ENCODE results near the gene CCDC112.

DNA sequence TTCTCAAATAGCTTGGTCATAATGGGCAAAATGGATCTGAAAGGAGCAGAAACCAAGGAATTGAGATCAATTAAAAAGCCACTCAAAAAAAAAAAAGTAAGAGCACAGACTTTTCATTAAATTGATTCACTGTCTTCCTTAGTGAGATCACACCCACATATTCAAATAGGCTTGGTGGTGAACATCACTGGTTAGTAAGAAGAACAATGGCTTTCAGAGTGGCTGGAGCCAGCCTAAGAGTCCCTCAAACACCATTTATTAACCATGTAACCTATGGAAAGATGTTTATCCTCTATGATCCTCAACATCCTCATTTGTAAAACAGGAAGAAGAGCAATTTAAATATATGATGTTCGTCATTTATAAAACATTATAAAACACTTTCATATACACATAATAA lies 12.4 kb downstream of the CCDC112 start:
- TF ChIP-seq, protein P1, sequence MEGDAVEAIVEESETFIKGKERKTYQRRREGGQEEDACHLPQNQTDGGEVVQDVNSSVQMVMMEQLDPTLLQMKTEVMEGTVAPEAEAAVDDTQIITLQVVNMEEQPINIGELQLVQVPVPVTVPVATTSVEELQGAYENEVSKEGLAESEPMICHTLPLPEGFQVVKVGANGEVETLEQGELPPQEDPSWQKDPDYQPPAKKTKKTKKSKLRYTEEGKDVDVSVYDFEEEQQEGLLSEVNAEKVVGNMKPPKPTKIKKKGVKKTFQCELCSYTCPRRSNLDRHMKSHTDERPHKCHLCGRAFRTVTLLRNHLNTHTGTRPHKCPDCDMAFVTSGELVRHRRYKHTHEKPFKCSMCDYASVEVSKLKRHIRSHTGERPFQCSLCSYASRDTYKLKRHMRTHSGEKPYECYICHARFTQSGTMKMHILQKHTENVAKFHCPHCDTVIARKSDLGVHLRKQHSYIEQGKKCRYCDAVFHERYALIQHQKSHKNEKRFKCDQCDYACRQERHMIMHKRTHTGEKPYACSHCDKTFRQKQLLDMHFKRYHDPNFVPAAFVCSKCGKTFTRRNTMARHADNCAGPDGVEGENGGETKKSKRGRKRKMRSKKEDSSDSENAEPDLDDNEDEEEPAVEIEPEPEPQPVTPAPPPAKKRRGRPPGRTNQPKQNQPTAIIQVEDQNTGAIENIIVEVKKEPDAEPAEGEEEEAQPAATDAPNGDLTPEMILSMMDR (IDR thresholded peaks at IDR 0.05) = no peak
- TF ChIP-seq POLR2A (IDR thresholded peaks at IDR 0.05) = no peak

Data from lower leg skin (tissue), 3 donors.